GM23338 (cell line): ENCODE data around the gene ARFGEF2. TPM values are rescaled to one million over a fixed set of nuclear protein-coding genes. Genes with fewer than 3 reads are reported as not detected.
A peak's percentile ranks its signal among the peaks of the same experiment; 100 is the strongest.

Experiments
- ATAC-seq: fragments of 200-7000 bp; cut with Tn5 transposase; 3 replicates; pipeline ENCODE4 v1.9.1; 2020
- DNase-seq: peaks from one replicate; pipeline ENCODE4 v3.0.0-alpha.2; 2015; ENCODE audit warnings: low spot score
- H2AFZ ChIP-seq: fragments of 200-600 bp; sonication (generic); 2 replicates; pipeline ENCODE4 v1.8.0; 2016; ENCODE audit warnings: antibody characterized with exemption, mild to moderate bottlenecking, moderate library complexity
- H3F3A ChIP-seq: fragments of 200-600 bp; sonication (generic); replicated peaks from 2 replicates; pipeline ENCODE4 v1.8.0; 2017; ENCODE audit warnings: antibody characterized with exemption, mixed run types, low read depth
- H3K27ac ChIP-seq: fragments of 200-600 bp; sonication (generic); 2 replicates; pipeline ENCODE4 v1.6.1; 2016; ENCODE audit warnings: low read depth
- H3K27me3 ChIP-seq: fragments of 200-600 bp; sonication (generic); 2 replicates; pipeline ENCODE4 v1.8.0; 2016; ENCODE audit warnings: mild to moderate bottlenecking, mixed run types, moderate library complexity; ENCODE audit not compliant: insufficient read depth
- H3K36me3 ChIP-seq: fragments of 200-600 bp; sonication (generic); 2 replicates; pipeline ENCODE4 v1.8.0; 2016; ENCODE audit warnings: mild to moderate bottlenecking; ENCODE audit not compliant: insufficient read depth
- H3K4me1 ChIP-seq: fragments of 200-600 bp; sonication (generic); 2 replicates; pipeline ENCODE4 v1.8.0; 2016; ENCODE audit warnings: mild to moderate bottlenecking, moderate library complexity; ENCODE audit not compliant: insufficient read depth
- H3K4me2 ChIP-seq: fragments of 200-600 bp; sonication (generic); 2 replicates; pipeline ENCODE4 v1.7.1; 2017; ENCODE audit warnings: mixed run types
- H3K4me3 ChIP-seq: fragments of 200-600 bp; sonication (generic); 2 replicates; pipeline ENCODE4 v1.6.1; 2016; ENCODE audit warnings: mixed run types
- H3K79me2 ChIP-seq: fragments of 200-600 bp; sonication (generic); replicated peaks from 2 replicates; pipeline ENCODE4 v1.8.0; 2017; ENCODE audit warnings: mild to moderate bottlenecking; ENCODE audit not compliant: insufficient read depth
- H3K9me2 ChIP-seq: fragments of 200-600 bp; sonication (generic); 2 replicates; pipeline ENCODE4 v1.8.0; 2017; ENCODE audit not compliant: insufficient read depth
- H4K20me1 ChIP-seq: fragments of 200-600 bp; sonication (generic); replicated peaks from 2 replicates; pipeline ENCODE4 v1.8.0; 2017; ENCODE audit warnings: mild to moderate bottlenecking; ENCODE audit not compliant: insufficient read depth
- H3K27ac Mint-ChIP-seq: 2 replicates; pipeline ENCODE4 v1.8.0; 2020; ENCODE audit warnings: inconsistent platforms, mild to moderate bottlenecking, moderate library complexity, mixed read lengths
- H3K27me3 Mint-ChIP-seq: 3 replicates; pipeline ENCODE4 v1.8.0; 2022; ENCODE audit warnings: low read depth, mild to moderate bottlenecking, moderate library complexity, mixed read lengths, inconsistent platforms; ENCODE audit not compliant: insufficient read depth, poor library complexity
- H3K36me3 Mint-ChIP-seq: 3 replicates; pipeline ENCODE4 v1.8.0; 2021; ENCODE audit warnings: low read depth, mild to moderate bottlenecking, inconsistent platforms, moderate library complexity, mixed read lengths
- H3K4me1 Mint-ChIP-seq: 3 replicates; pipeline ENCODE4 v1.8.0; 2020; ENCODE audit warnings: mild to moderate bottlenecking, inconsistent platforms, mixed read lengths
- H3K4me3 Mint-ChIP-seq: 3 replicates; pipeline ENCODE4 v1.8.0; 2021; ENCODE audit warnings: moderate library complexity, mild to moderate bottlenecking, inconsistent platforms, mixed read lengths
- H3K9me3 Mint-ChIP-seq: 3 replicates; pipeline ENCODE4 v1.8.0; 2020; ENCODE audit warnings: moderate library complexity, mild to moderate bottlenecking, inconsistent platforms, mixed read lengths
- CREB1 ChIP-seq: fragments of 250-450 bp; sonication (Bioruptor Pico); IDR thresholded peaks from 2 replicates; pipeline ENCODE4 v1.5.0; 2020; ENCODE audit warnings: low read depth, mild to moderate bottlenecking, moderate library complexity
- CTCF ChIP-seq, 2 experiments: fragments of 200-600 bp in 1 of 2; sonication (generic) in 1 of 2; conservative IDR thresholded peaks; 2 replicates each; pipeline versions ENCODE4 v1.5.1 to v1.6.1; 2016 to 2017; ENCODE audit warnings: antibody characterized with exemption in 2 of 2, low read depth in 2 of 2, mild to moderate bottlenecking in 2 of 2, moderate library complexity in 1 of 2
- EZH2 ChIP-seq: fragments of 200-600 bp; sonication (generic); IDR thresholded peaks from one replicate; pipeline ENCODE4 v1.8.0; 2017; ENCODE audit warnings: antibody characterized with exemption, mild to moderate bottlenecking, low read depth; ENCODE audit not compliant: unreplicated experiment
- EZH2phosphoT487 ChIP-seq: fragments of 200-600 bp; sonication (generic); IDR thresholded peaks from one replicate; pipeline ENCODE4 v1.8.1; 2018; ENCODE audit warnings: antibody characterized with exemption; ENCODE audit not compliant: unreplicated experiment
- JUNB ChIP-seq: IDR thresholded peaks from one replicate; pipeline ENCODE4 v1.6.1; 2016; ENCODE audit warnings: antibody characterized with exemption; ENCODE audit not compliant: unreplicated experiment
- NANOG ChIP-seq: IDR thresholded peaks from 2 replicates; pipeline ENCODE4 v1.6.1; 2016; ENCODE audit warnings: antibody characterized with exemption, borderline replicate concordance
- POLR2AphosphoS5 ChIP-seq: IDR thresholded peaks from 2 replicates; pipeline ENCODE4 v1.6.1; 2016; ENCODE audit warnings: antibody characterized with exemption, low read depth
- STAT1 ChIP-seq: IDR thresholded peaks from one replicate; pipeline ENCODE4 v1.6.1; 2016; ENCODE audit warnings: antibody characterized with exemption; ENCODE audit not compliant: unreplicated experiment
- ZNF114 ChIP-seq: fragments of 250-450 bp; sonication (Bioruptor Pico); IDR thresholded peaks from 2 replicates; pipeline ENCODE4 v1.5.0; 2020; ENCODE audit warnings: mild to moderate bottlenecking, moderate library complexity
- ZNF331 ChIP-seq: fragments of 250-450 bp; sonication (Bioruptor Pico); IDR thresholded peaks from 2 replicates; pipeline ENCODE4 v1.5.0; 2020; ENCODE audit warnings: low read depth, mild to moderate bottlenecking, moderate library complexity
- ZNF462 ChIP-seq: fragments of 250-450 bp; sonication (Bioruptor Pico); IDR thresholded peaks from 2 replicates; pipeline ENCODE4 v1.5.0; 2020; ENCODE audit warnings: mild to moderate bottlenecking, moderate library complexity
- polyA plus RNA-seq: library from polyadenylated mRNA; unstranded; fragments of >200 nt; fragmentation: Nextera tagmentation; extraction: Ambion mirVana; gene quantifications from 2 replicates; pipeline ENCODE4 v1.2.1, GENCODE V29; 2016
- total RNA-seq: library from RNA; depleted of rRNA; stranded (reverse); fragments of >200 nt; shearing (Covaris generic); gene quantifications from 2 replicates; pipeline ENCODE4 v1.2.3, GENCODE V29; 2014
- TF ChIP-seq, protein P1 (sequence below): IDR thresholded peaks from 2 replicates; pipeline ENCODE4 v1.6.1; 2016; ENCODE audit warnings: antibody characterized with exemption
- TF ChIP-seq, protein P2 (sequence below): IDR thresholded peaks from one replicate; pipeline ENCODE4 v1.6.1; 2018; ENCODE audit warnings: antibody characterized with exemption; ENCODE audit not compliant: unreplicated experiment

ARFGEF2 gene
- total and polyA plus RNA-seq, 2 experiments from 2014 or later, result 7.2 to 25.5 TPM

DNA sequence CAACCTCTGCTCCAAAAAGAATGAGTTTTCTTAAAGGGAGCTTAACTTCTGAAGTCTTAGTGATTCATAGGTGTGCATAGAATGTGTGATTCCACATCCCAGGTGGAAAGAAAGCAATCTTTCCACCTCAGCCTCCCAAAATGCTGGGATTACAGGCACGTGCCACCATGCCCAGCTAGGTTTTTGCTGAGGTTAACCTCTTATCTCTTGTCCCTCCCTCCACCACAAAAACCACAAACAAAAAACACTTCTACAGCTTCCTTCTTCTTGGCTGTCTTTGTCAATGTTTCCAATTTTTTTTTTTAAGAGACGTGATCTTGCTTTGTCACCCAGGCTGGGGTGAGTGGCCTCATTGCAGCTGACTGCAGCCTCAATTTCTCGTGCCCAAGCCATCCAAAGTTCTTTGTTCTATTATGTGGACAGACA, 116.5 kb downstream of the ARFGEF2 start:
- no peak overlapping the region for H2AFZ ChIP-seq
- ATAC-seq (no peak), DNase-seq (no peak)
- no peaks in the 10 kb centered on the region for H3K9me3 Mint-ChIP-seq
- H3K4me1 Mint-ChIP-seq, result peaks cover 8% of the 10 kb centered on the region; the same call in 2 of the 3 replicates
- H3F3A ChIP-seq, result no peaks in the 10 kb centered on the region
- H3K27ac Mint-ChIP-seq, result no peak overlapping the region
- H3K9me2 ChIP-seq, result no peaks in the 10 kb centered on the region
- H3K4me3 ChIP-seq, result no peak overlapping the region
- no peak overlapping the region for H3K4me2 ChIP-seq
- TF ChIP-seq EZH2 (no peak), ZNF462 (CRISPR knock-in tag) (no peak), NANOG (no peak), EZH2phosphoT487 (no peak), POLR2AphosphoS5 (no peak), CTCF (conservative IDR thresholded peaks at IDR 0.05; ENCODE audit: low read depth in 2 of 2) (no peak), ZNF114 (CRISPR knock-in tag) (no peak), ZNF331 (CRISPR knock-in tag) (no peak), STAT1 (no peak), CREB1 (CRISPR knock-in tag) (no peak), JUNB (no peak)
- TF ChIP-seq, protein P1, sequence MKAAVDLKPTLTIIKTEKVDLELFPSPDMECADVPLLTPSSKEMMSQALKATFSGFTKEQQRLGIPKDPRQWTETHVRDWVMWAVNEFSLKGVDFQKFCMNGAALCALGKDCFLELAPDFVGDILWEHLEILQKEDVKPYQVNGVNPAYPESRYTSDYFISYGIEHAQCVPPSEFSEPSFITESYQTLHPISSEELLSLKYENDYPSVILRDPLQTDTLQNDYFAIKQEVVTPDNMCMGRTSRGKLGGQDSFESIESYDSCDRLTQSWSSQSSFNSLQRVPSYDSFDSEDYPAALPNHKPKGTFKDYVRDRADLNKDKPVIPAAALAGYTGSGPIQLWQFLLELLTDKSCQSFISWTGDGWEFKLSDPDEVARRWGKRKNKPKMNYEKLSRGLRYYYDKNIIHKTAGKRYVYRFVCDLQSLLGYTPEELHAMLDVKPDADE, result no peak
- TF ChIP-seq, protein P2, sequence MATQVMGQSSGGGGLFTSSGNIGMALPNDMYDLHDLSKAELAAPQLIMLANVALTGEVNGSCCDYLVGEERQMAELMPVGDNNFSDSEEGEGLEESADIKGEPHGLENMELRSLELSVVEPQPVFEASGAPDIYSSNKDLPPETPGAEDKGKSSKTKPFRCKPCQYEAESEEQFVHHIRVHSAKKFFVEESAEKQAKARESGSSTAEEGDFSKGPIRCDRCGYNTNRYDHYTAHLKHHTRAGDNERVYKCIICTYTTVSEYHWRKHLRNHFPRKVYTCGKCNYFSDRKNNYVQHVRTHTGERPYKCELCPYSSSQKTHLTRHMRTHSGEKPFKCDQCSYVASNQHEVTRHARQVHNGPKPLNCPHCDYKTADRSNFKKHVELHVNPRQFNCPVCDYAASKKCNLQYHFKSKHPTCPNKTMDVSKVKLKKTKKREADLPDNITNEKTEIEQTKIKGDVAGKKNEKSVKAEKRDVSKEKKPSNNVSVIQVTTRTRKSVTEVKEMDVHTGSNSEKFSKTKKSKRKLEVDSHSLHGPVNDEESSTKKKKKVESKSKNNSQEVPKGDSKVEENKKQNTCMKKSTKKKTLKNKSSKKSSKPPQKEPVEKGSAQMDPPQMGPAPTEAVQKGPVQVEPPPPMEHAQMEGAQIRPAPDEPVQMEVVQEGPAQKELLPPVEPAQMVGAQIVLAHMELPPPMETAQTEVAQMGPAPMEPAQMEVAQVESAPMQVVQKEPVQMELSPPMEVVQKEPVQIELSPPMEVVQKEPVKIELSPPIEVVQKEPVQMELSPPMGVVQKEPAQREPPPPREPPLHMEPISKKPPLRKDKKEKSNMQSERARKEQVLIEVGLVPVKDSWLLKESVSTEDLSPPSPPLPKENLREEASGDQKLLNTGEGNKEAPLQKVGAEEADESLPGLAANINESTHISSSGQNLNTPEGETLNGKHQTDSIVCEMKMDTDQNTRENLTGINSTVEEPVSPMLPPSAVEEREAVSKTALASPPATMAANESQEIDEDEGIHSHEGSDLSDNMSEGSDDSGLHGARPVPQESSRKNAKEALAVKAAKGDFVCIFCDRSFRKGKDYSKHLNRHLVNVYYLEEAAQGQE, result no peak
- no peaks in the 10 kb centered on the region for H3K79me2 ChIP-seq
- peaks cover 6% of the 10 kb centered on the region; the same call in 2 of the 3 replicates for H3K36me3 Mint-ChIP-seq
- peaks cover 4% of the 10 kb centered on the region; the same call in 1 of the 2 replicates for H3K36me3 ChIP-seq
- peaks cover 8% of the 10 kb centered on the region for H3K4me1 ChIP-seq
- no peaks in the 10 kb centered on the region for H3K27me3 ChIP-seq
- peak overlapping the region; percentile 7; the same call in 1 of the 2 replicates for H3K27ac ChIP-seq
- H3K4me3 Mint-ChIP-seq, result no peak overlapping the region
- H3K27me3 Mint-ChIP-seq, result peaks cover 4% of the 10 kb centered on the region
- H4K20me1 ChIP-seq, result peaks cover 3% of the 10 kb centered on the region; the same call in 1 of the 2 replicates
